8988T (cell line): ENCODE measurements around the gene SYT6.

ENCODE experiments used
- DNase-seq: peaks from one replicate; pipeline ENCODE4 v3.0.0; 2011

The SYT6 gene

DNA sequence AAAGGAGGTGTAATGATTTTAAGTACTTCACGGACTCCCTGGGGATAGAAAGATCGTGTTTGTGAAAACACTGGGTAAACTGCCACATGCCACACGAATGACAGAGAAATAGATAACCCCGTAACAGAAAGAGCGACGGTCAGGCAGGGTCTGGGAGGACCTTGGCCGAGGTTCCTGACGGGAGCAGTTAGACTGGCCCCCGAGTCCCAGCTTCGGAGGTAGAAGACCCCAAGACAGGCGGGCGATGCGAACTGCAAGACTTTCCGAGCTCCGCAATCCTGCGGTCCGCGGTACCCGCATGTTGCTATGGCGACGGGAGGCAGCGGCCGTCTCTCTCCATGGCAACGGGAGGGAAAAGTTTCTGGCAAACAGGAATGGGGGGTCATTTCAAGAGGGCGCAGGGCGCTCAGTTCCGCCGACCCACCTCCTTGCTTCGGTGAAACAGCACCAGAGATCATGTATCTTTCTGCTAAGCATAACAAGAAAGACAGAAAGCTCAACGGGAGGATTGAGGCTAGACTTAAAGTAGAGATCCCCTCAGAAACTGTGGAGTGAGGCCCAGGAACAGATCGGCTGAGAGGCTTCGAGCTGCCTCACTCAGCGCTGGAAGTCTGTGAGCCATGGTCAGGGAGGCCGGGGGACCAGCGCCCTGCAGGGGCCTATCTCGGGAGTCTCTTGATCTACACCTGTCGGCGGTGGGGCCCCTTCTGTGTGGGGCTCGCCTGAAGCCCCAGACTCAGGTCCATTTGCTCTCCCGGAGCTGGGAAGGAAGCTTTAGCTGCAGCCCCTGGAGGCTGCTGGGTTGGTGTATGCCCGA is 685 bp upstream of the SYT6 start:
- no peak for DNase-seq

DNA sequence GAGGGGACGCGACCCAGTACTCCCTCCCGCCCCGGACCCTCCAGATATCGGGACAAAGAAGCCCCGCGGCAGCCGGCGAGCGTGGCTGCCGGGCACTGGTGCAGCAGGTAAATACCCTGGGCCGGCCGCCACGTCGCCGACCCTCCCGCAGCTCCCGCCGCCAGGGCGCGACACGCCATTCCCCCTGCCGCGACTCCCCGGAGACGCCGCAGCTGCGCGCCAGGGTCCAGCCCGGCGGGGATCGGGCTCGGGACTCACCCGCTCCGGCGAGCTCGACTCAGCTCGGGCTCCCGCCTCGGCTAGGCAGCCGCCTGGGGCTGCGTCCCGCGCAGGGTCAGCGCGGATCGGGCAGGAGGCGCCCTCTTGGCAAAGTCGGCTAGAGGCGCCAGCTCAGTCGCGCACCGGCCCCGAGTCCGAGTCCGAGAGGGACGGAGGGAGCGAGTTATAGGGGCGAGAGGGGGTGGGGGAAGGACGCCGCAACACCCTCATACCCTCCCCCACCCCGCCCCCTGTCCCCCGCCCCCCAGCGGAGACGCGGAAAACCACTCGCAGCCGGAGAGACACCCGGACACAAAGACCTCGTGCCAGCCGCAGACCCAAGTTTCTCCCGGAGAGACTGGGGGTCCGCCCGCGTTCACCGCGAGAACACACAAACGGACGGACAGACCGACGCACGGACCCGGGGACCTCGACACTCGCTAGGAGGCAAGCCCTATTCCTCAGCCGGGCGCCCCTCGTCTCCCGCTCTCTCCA is 985 bp downstream of the SYT6 start:
- DNase-seq, result no peak

DNA sequence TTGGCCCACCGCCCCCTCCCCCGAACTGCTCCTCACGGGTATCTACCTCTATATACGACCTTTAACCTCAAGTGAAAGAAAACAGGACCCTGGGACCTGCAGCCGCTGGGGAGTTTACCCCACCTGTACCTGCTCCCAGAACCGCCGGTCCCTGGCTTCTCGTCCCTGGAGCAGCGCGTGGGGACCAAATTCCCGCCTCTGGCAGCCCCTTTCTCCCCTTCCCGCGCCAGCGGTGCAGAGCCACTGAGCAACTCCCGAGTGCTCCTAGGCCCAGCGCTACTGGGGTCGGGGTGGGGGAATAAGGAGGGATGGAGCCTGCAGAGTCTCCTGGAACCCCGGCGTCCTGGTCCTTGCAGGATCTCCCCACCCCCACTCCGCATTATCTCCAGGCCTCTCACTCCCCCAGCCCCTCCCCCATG is 1.6 kb downstream of the SYT6 start:
- DNase-seq, result no peak

DNA sequence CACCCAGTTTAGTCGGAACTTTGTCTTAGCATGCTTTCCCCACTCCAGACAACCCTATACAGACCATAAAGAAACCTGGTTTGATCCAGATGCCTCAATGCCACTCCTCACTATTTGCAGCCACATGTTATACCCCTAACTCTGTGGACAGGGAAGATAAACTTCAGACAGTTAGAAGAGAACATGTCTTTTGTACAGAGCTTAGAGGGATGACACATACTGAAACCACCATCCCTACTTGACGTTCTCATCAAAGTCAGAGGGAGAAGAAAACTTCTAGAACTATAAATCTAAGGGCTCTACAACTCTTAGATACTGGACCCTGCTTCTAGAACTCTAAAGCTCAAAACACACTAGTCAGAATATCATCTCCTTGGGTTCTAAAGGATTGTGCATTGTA is 3.7 kb downstream of the SYT6 start:
- no peak for DNase-seq

DNA sequence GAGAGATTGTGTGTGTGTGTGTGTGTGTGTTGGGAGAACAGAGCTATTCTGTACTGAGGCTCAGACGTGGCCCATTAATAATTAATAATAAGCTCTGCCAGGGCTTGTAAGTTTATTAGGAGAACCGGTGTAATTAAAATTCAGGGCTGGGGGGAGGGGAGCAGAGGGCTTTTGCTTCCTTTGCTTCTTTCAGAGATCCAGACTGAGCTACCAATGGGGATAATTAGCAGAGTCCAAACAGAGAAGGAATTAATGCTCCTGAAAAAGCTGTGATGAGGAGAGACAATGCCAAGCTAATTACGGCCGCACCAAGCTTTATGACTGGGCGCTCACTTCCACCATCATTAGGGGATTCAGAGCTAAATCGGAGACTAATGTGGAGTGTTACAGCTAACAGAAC is 4.5 kb downstream of the SYT6 start:
- no peak for DNase-seq

DNA sequence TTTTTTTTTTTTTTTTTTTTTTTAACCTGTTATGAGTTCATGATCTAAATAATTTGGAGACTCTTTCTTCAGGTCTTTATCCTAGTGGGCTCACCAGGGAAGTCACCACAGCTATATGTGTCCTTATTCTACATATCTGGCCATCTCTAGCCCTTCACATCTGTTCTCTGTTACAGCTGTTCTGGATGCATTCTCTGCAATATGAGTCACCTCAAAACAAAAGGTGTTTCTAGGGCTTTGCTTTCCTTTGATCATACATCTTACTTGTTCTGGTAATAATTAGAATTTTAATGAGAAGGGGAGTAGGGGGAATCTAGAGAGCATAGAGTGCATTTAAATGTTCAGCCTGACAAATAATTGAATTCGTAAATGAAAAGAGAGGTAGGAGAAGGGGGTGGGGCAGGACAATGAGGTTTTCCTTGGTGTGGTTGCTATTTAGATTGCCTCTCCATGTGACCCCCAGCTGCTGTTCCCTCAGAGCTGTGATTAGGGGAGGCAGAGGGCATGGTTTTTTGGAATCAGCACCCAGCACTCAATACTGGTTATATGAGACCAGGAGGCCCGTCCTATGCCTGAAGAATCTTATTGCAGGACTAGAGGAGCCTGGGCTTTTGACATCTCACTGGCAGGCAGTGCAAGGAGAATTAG is 8.0 kb downstream of the SYT6 start:
- DNase-seq, result no peak

DNA sequence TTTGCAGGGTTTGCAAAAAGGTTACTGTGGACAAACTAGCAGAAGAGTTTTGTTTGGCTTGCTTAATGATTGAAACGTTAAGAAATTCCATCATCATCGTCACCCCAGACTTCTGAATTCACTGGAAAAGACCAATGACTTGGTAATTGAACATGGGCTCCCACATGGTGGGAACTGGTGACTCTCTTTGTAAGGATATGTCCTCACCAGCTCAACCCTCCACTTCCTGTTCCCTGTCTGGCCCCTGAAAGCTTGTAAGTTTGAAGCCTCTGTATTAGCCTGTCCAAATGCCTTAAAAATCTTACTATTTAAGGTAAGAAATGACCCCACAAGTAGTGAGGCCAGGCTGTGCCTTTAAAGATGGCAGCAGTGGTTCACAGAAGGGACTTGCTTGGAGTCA is 9.7 kb downstream of the SYT6 start:
- DNase-seq, result no peak

DNA sequence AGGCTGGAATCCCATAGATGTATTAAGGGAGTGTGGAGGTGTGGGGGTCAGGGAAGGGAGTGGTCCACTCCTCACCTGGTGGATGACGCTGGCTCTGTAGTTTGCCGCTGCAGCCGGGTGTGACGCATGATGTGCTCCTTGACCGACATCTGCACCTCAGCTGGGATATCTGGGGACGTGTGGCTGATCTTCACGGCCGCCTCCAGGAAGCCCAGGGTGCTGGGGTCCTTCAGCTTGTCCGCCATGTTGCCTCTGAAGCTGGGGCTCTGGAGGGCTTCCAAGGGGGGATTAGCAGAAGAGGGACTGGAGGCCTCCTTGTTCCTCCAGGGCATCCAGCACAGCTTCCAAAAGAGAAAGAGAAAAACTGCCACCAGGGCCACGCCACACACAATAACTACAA is 14.1 kb downstream of the SYT6 start:
- DNase-seq, result no peak

DNA sequence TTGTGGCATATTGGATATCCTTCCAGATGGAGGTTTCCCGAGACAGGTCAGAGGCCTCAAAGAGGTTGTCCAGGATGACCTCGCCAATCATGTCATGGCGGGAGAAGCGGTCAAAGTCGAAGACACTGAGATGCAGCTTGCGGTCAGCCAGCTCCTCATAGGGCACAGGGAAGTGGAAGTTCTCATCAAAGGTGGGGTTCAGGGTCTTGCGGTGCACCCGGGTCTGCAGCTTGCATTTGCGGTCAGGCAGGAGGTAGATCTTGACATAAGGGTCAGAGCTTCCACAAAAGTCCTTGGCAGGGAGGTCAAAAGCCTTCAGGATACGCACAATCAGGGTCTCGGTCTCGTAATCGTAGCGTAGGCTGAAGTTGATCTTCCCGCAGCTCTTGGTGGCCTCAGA is 16.2 kb downstream of the SYT6 start:
- no peak for DNase-seq

DNA sequence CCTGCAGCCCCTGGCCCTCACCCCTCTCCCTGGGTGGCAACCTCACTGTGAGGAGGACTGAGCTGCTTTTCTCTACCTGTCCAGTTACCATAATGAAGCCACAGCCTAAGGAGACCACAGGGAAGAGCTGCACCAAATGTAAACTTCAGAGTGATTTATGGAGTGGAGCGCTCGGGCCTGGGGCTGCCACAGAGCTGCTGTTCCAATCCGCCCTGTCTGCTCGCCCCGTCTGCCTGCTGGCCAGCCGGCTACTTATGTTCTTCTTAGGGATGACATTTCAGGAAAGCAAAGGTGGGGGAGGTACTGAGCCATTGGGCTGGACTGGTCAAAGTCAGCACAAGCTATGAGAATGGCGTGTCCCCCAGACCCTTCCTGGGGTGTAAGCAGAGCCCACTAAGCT is 17.9 kb downstream of the SYT6 start:
- DNase-seq, result no peak

DNA sequence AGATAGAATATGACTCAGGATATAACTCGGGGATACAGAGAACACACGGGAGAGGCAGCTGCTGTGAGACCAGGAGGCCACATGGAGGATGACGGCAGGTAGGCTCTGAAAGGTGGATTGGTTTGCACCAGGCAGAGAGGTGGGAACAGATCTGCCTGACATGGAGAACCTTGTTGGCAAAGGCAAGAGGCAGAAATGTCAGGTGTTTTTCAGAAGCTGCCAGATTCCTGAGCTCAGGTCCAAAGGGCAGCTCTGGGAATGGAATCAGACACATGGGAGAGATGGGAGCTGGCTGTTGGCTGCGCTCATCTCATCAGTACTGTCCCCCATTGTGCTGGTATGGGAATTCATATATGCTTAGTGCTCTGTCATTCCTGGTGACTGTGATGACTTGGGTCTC is 19.2 kb downstream of the SYT6 start:
- no peak for DNase-seq

DNA sequence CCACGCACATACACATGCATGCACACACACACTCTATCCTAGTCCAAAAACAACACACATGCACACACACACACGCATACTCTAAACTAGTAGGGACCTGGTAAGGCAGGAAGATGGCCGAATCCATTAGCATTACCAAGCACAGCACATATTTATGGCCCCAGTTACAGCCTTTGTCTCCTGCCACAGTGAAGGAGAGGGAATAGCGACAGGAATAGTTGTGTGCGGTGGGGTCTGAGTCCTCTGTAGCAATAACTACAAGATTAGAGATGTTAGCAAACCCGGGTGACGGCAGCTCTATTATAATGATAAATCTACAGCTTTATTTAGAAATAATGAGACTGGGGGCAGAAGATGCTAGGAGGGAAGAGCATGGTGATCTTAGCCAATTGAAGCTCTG is 20.5 kb downstream of the SYT6 start:
- DNase-seq, result no peak

DNA sequence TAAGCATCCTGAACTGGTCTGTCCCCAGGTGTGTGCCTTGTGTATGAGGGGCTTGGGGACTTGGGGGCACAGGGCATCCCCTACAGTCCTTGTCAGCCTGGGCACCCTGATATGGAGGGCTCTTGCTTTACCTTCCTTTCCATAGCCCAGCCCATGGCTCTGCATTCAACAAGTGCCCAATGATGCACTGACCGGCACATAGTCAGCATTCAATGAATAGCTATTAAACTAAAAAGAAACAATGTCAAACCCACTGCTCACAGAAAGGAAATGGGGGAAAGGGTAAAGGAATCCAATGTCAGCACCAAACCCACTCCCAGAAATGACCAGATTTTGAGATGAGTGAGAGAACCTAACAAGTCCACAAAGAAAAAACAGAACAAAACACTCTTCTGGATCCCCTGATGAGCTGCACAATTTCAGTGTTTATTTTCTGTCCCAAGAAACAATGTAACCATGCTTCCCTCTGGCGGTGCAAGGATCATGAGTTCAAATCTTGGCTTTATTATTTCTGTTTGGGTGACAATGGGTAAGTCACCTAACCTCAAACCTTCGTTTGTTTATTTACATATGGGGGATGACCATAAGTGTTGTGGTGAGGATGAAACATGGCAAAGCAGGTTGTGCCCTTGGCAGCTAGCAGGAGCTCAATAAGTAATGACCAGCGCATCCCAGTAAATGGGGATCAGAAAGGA is 22.0 kb downstream of the SYT6 start:
- no peak for DNase-seq

DNA sequence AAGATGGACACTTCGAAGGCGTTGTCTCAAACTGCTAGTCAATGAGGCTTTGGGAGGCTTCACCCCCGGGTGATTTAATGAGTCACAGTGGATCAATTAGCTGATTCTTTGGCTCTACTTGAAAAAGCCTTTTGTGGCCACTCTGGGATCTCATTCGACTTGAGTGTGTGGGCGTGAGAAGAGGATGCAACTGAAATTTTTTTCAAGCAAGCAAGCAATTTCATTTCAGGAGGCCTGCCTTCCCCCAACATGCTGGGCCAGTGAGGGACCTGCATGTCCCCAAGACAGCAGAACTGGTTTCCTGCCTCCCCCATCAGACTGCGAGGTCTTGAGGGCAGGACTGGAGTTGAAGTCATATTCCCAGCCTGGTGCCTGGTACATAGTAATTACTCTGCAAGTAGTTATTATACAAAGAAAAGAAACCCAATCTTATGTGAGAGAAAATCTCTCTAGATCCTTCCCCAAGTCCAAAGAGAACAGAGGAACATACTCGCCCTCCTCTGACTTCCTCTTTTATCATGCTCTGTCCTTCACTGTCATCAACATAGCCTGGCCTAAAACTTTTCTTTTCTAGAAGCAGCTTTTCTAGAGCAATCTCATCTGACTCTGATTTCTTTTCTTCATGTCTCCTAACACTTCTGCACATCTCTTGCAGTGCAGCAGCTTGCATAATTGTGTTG is 22.7 kb downstream of the SYT6 start:
- no peak for DNase-seq

DNA sequence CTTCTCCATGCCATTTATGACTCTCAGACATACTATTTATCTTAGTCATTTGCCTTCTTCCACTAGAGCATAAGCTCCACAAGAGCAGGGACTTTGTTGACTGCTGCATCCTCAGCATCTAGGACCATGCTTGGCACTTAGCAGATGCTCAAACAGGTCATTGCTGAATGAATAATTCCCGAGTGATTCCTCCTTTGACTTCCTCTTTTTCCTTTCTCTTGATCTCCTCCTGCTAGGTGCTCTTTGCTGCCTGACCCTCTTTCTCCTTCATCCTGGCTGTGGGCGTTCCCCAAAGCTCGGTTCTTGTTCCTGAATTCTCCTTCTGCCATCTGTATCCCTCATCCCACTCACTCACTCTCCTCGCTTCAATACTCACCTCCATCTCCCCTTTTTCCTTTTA is 23.5 kb downstream of the SYT6 start:
- DNase-seq, result no peak

DNA sequence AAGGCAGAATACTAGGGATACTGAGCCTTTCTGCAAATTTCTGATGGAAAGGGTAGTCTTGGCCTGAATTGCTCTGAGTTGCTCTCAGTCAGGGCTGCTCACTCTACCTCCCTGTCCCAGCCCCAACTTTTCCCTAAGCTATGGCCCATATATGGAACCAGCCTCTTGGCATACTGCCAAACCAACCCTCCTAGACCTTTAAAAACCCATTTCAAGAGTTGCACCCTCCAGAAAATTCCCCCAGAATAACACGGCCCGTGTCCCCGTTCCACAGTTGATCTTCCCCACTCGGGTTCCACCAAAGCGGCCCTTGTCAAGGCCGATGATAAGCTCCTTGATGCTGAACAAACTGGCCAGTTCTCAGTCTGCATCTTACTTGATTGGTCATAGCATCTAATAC is 25.4 kb downstream of the SYT6 start:
- DNase-seq, result no peak

DNA sequence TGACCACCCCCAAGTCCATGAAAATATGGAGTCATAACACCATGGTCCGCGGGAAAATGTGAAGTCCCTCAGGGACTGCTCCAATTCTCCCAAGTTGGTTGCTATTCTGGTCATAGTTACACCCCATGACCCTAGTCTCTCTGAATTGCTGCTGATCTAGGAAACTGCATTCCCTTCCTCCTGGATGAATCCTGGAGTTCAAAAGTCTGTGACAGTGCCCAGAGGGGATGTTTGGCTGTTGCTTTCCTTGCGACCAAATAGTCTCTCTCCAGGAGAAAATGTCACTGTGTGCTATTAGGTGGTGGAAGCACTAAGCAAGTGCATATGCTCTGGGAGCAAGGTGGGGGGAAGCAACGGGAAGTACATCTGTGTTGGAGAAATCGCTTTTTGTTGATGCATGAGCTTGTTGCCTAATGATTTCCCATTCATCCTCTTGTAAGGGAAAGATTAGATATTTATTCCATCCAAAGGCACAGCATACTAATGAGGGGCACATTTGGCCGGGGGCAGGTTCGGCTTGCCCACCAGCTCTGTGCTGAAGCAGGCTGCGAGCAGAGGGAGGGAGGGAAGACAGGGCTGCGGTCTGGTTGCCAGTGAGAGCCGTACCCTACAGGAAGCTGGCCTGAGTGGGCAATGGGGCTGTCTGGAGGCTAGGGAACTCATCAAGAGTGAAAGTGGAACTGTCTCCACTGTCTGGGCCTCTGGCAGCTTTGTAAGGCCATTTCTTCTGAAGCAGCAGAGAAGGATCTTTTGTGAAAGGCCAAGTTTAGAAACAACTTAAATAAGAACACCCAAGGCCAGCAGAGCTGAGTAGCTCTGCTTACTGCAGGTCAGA is 27.2 kb downstream of the SYT6 start:
- DNase-seq, result no peak

DNA sequence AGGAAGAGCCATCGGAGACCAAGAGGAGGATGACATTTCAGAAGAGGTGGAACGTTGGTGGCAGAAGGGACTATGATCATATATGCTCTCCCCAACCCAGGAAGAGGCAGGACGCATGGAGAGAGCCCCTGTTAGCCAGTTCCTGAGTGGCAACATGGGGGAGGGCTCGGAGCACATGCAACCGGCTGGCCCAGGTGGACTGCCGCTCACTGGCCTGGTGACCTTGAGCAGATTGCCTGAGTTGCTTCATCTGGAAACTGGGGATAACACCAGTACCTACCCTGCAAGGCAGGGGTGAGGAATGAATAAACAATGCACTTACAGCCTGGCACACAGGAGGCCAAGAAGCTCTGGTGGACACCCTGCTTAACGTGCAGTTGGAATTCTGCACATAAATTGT is 29.0 kb downstream of the SYT6 start:
- no peak for DNase-seq

DNA sequence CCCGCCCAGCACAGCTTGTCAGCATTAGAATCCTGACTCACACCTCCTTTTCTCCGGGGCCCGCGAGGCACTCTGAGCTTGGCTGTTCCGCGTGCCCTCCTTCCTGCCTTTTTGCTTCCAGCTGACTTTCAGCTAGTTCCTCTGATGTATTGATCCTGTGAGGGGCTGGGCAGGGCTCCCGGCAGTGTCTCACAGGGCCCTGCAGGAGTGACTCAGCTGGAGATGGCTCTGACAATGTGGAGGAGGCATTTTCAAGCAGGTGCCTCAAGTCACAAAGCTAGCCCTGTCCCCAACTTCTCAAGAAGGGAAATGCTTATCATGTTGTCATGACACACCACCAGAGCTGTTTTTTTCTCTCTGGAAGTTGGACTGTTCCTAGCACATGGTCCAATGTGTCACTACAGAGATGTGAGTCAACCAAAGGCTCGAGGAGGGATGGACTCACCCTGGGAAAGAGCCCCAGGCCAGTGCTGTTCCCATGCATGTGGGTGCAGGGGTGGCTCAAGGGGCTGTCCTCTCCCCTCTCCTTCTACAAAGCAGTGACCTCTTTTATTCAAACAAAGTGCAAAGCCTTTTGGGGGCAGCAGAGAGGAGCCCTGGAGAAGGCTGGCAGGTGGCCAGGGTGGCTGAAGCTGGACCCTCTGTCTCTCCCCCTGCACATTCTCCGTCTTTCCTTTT is 30.6 kb downstream of the SYT6 start:
- no peak for DNase-seq

DNA sequence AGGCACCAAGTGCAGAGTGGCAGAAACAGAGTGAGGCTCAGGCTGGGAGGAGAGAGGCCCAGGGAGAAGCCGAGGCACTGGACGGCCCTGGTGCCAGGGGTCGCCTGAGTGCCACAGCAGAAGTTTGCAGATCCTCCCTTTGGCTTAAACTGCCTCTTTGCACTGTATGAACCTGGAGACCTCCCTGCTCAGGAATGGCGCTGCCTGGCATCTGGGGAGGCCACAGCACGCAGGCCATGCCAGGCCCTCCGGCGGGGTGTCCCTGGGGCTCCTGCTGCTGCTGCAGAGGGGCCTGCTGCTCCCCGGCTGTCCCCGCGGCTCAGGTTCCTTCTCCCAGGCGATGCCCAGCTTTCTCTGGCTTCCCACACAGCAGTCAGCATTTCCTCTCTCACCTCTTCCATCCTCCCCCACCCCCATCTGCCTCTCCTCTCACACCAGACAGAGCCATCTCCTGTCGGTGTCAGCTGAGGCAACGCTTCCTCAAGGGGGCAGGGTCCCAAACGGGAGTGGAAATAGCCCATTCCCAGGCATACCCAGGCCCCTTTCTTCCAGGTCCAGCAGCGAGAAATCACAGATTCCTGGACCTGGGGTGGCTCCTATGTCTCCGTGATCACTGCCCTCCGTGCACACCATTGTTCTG is 35.2 kb downstream of the SYT6 start:
- DNase-seq, result no peak

DNA sequence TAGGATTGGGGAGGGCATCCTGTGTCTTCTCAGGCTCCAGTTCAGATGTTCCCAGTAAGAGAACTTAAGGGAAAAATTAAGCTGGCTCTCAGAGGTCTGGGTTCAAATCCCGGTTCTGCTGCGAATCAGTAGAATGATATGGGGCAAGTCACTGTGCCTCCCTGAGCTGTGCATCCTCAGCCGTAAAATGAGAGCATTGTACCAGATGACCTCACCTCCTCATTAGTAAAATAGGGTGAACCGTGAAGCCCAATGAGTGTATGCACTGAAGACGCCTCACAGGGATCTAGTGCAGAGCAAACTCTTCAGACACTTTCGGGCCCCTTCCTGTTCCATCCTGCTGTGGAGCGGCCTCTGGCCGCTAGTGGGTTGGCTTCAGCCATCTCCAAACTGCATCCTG is 36.0 kb downstream of the SYT6 start:
- DNase-seq, result no peak
